Jurkat, Clone E6-1 (cell line): Measurements from ENCODE around the gene AMH.

ENCODE experiments used
- DNase-seq: peaks from one replicate; pipeline ENCODE4 v3.0.0-alpha.2; 2011; ENCODE audit warnings: low read depth, low spot score
- H3K4me3 ChIP-seq: 2 replicates; pipeline ENCODE4 v1.5.1; 2011; ENCODE audit warnings: mild to moderate bottlenecking, low read length, control low read depth, moderate library complexity

AMH gene

GRCh38 chr19:2296141-2296540 is 47.0 kb downstream of the AMH start:
- DNase-seq = no peak
- no peak overlapping the region for H3K4me3 ChIP-seq

DNA sequence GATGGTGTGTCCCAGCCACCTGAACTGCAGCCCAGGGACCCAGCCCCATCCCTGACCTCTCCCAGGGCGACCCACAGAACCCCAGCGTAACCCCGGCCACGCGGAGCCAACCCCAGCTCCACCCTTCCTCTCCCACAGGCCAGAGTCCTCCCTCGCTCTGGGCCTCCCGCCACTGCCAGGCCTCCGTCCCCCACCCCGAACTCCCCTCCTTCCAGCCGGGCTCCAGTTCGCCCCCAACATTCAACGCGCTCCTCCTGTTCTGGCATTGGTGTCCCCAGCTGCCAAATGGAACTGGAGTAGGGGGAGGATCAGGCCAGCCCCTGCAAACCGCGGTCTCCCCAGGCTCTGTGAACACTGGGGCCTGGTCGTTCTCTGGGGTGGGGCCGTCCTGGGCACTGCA is 51.4 kb downstream of the AMH start:
- no peak for DNase-seq
- H3K4me3 ChIP-seq = no peak overlapping the region
